Measurements from ENCODE around the gene PALD1. TPM values are rescaled to one million over a fixed set of nuclear protein-coding genes. Genes with fewer than 3 reads are reported as not detected.

Gene PALD1
- total RNA-seq, 4 donors from 2014 or later: 6.0 to 9.7 (median 6.4) TPM

DNA sequence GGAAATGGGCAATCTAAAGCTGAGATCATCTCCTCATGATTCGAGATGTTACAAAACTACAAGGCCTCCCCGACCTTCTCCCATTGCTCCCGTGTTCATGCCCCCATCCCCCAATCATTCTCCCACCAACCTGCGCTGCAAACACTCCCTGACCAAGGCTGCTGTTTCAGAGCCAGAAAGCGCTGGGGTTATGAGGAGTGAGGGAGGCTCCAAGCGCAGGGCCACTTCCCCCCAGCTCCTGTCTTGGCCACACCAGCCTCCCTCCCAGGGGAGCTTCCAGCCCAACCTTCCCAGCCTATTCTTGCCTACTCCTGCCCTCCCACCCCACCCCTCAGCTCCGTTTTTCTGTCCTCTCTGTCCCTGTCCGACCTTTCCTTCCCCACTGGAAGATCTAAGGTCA lies 22.4 kb upstream of the PALD1 start:
- 73 to 82% methylated on average over 8 of the region's 8 CpGs for WGBS, 2 donors
- intact Hi-C loops (cut with DNase I; ENCODE audit: low total_unique reads): no loop called here

DNA sequence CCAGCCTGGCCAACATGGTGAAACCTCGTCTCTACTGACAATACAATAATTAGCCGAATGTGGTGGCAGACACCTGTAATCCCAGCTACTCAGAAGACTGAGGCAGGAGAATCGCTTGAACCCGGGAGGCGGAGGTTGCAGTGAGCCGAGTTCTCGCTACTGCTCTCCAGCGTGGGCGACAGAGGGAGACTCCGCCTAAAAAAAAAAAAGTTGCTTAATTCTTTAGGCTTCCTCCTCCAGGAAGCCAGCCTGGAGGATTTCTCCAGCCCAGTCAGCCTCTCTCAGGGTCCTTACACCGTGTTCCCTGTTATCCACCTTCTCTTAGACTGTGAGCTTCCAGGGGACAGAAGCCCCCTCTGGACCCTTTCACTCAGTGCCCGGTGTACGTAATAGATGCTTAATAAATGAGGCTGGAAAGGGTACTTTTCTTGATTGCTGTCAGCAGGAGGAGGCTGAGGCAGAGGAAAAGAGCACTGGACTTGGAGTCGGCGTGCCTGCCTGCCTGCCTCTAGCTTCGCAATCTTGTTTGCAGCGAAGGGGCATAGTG lies 20.7 kb upstream of the PALD1 start:
- intact Hi-C loops (cut with DNase I; ENCODE audit: low total_unique reads): no loop called here
- TF ChIP-seq, protein P1, sequence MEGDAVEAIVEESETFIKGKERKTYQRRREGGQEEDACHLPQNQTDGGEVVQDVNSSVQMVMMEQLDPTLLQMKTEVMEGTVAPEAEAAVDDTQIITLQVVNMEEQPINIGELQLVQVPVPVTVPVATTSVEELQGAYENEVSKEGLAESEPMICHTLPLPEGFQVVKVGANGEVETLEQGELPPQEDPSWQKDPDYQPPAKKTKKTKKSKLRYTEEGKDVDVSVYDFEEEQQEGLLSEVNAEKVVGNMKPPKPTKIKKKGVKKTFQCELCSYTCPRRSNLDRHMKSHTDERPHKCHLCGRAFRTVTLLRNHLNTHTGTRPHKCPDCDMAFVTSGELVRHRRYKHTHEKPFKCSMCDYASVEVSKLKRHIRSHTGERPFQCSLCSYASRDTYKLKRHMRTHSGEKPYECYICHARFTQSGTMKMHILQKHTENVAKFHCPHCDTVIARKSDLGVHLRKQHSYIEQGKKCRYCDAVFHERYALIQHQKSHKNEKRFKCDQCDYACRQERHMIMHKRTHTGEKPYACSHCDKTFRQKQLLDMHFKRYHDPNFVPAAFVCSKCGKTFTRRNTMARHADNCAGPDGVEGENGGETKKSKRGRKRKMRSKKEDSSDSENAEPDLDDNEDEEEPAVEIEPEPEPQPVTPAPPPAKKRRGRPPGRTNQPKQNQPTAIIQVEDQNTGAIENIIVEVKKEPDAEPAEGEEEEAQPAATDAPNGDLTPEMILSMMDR (IDR thresholded peaks at IDR 0.05): no peak
- TF ChIP-seq POLR2A (IDR thresholded peaks at IDR 0.05): no peak
- no peak overlapping the region for H3K4me3 ChIP-seq (ENCODE audit: low read depth, poor library complexity, severe bottlenecking)
- DNase-seq (ENCODE audit: low spot score in 2 of 2): no peak
- 57 to 62% methylated on average over 16 to 17 of the region's 17 CpGs for WGBS, 2 donors

More for the DNA sequence above, 22.4 kb upstream of the PALD1 start:
- H3K4me3 ChIP-seq (ENCODE audit: low read depth, poor library complexity, severe bottlenecking): no peak overlapping the region
- DNase-seq (ENCODE audit: low spot score in 2 of 2): no peak
- no peak for TF ChIP-seq POLR2A (IDR thresholded peaks at IDR 0.05)
- TF ChIP-seq, protein P1 (IDR thresholded peaks at IDR 0.05): no peak

DNA sequence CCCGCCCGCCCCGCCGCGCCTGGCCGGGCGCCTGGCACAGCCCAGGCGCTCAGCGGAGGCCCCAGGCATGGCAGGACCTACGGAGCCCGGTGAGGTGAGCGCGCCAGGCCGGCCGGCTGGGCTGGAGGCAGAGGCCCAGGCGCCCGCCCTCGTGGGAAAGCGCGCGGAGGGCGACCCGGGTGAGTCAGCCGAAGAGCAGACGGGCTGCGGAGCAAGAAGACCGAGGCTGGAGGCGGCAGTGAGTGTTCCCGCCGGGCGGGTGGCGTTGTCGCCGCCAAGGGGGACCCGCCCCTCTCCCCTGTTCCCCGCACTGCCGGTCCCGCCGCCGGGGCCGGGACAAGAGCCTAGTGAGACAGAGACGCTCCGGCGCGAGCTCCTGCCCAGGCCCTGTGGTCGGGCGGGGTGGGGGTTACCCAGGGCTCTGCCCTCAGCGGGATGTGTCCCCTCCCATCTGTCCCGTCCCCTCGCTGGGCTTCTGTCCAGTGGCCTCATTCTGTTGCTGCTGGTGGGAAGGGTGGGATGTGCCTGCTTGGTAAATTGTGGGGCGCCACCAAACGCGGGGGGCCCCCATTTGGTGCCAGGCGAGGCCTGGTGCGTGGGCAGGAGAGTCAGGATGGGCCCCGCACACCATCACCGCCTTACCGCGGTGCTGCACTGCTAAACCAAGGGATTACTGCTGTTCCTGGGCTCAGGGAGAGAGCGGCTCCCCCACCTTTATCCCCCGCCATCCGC lies 20.1 kb upstream of the PALD1 start:
- DNase-seq (ENCODE audit: low spot score in 2 of 2): no peak
- WGBS, 2 donors: 19 to 20% methylated on average over 24 to 42 of the region's 62 CpGs
- TF ChIP-seq, protein P1 (IDR thresholded peaks at IDR 0.05): no peak
- no peak for TF ChIP-seq POLR2A (IDR thresholded peaks at IDR 0.05)
- no peak overlapping the region for H3K4me3 ChIP-seq (ENCODE audit: low read depth, poor library complexity, severe bottlenecking)
- intact Hi-C loops (cut with DNase I; ENCODE audit: low total_unique reads): no loop called here

DNA sequence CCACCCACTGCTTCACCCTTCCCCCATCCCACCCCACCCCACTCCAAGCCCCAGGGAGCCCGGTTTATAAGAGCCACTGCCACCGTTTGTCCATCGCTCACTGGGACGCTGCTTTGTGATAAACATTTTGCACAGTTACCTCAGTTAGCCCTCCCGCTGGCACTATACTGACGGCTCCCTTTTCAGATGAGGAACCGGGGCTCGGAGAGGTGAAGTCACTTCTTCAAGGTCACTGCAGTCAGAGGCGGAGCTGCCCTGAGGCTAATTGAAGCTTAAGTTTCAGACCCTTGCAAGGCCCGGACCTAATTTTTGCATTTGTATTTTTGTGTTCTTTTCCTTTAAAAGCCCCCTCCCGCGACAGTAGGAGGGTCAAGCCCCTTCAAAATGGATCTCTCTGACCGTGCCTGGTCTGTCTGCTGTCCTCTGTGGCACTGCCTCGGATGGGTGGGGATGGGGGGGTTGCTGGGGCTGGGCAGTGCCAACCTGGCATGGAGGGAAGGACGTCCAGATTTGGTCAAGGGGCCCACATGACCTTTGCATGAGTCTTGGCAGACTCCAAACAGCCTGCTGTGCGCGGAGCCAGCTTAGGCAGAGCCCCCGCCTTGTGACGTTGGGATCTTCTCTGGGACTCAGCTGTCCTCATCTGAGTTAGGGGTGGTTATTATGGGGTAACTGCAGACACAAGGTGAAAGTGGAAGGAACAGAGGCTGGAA lies 19.4 kb upstream of the PALD1 start:
- intact Hi-C loops (cut with DNase I; ENCODE audit: low total_unique reads): no loop called here
- WGBS, 2 donors: 54 to 56% methylated on average over 17 to 19 of the region's 19 CpGs
- DNase-seq (ENCODE audit: low spot score in 2 of 2): no peak
- no peak overlapping the region for H3K4me3 ChIP-seq (ENCODE audit: low read depth, poor library complexity, severe bottlenecking)
- TF ChIP-seq, protein P1 (IDR thresholded peaks at IDR 0.05): no peak
- TF ChIP-seq POLR2A (IDR thresholded peaks at IDR 0.05): no peak

DNA sequence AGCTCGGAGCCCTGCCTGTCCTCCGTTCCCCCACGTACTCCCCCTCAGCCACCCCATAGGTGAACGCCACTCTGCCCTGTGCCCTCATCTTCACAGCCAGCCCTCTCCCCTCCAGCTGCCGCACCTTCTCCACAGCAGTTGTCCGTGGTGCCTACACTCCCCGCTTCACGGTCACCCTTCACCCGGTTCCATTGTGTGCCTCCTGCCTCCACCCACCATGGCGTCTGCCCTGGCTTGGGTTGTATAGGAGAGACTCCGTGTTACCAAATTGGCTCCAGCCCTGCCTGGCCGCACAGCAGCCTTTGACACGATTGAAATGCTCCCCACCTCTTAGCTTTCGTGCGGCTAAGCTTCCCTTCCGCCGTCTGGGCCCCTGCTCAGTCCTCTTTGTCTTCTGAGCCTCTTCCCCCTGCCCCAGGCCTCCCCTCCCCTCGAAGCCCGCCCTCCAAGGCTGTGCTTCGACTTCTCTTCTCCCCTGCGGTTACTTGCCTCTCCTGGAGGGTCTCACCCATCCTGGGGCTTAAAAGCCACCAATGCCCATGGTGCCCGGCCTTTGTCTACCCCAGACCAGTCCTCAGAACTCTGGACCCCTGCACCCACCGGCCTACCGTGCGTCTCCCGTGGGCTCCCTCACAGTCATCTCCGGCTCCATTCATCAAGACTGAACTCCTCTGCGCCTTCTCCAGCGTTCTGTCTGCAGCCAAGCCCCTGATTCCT lies 18.6 kb upstream of the PALD1 start:
- TF ChIP-seq, protein P1 (IDR thresholded peaks at IDR 0.05): no peak
- TF ChIP-seq POLR2A (IDR thresholded peaks at IDR 0.05): no peak
- no peak overlapping the region for H3K4me3 ChIP-seq (ENCODE audit: low read depth, poor library complexity, severe bottlenecking)
- intact Hi-C loops (cut with DNase I; ENCODE audit: low total_unique reads): no loop called here
- no peak for DNase-seq (ENCODE audit: low spot score in 2 of 2)
- WGBS, 2 donors: 86 to 88% methylated on average over 29 of the region's 29 CpGs

Measured in lower leg skin (tissue), 4 donors.